Chondrocyte (in vitro differentiated cells): ENCODE measurements around the gene ATP6V1F. TPM values are rescaled to one million over a fixed set of nuclear protein-coding genes. Genes with fewer than 3 reads are reported as not detected.

Source experiments
- DNase-seq: peaks from one replicate; pipeline ENCODE4 v3.0.0; 2021; ENCODE audit warnings: mixed read lengths, low spot score
- H3K27ac Mint-ChIP-seq: one replicate; pipeline ENCODE4 v1.8.0; 2021; ENCODE audit warnings: mild to moderate bottlenecking, moderate library complexity, mixed read lengths; ENCODE audit not compliant: unreplicated experiment
- H3K27me3 Mint-ChIP-seq: 2 replicates; pipeline ENCODE4 v1.8.0; 2021; ENCODE audit warnings: low read depth, mixed read lengths
- H3K36me3 Mint-ChIP-seq: 2 replicates; pipeline ENCODE4 v1.8.0; 2021; ENCODE audit warnings: low read depth, mixed read lengths
- H3K4me1 Mint-ChIP-seq: 2 replicates; pipeline ENCODE4 v1.8.0; 2021; ENCODE audit warnings: low read depth, mild to moderate bottlenecking, mixed read lengths
- H3K4me3 Mint-ChIP-seq: one replicate; pipeline ENCODE4 v1.8.0; 2021; ENCODE audit warnings: mild to moderate bottlenecking, moderate library complexity, mixed read lengths; ENCODE audit not compliant: unreplicated experiment
- H3K9me3 Mint-ChIP-seq: 2 replicates; pipeline ENCODE4 v1.8.0; 2021; ENCODE audit warnings: low read depth, mixed read lengths
- total RNA-seq: library from RNA; stranded (reverse); gene quantifications from 3 replicates; pipeline ENCODE4 v1.2.1, GENCODE V29; 2021
- TF ChIP-seq, protein P1 (sequence below): fragments of 200-600 bp; sonication (generic); IDR thresholded peaks from 2 replicates; pipeline ENCODE4 v1.5.0; 2021; ENCODE audit warnings: antibody characterized with exemption, mild to moderate bottlenecking, moderate library complexity

ATP6V1F gene
- total RNA-seq, 1 donor from 2014 or later: 154 TPM

DNA sequence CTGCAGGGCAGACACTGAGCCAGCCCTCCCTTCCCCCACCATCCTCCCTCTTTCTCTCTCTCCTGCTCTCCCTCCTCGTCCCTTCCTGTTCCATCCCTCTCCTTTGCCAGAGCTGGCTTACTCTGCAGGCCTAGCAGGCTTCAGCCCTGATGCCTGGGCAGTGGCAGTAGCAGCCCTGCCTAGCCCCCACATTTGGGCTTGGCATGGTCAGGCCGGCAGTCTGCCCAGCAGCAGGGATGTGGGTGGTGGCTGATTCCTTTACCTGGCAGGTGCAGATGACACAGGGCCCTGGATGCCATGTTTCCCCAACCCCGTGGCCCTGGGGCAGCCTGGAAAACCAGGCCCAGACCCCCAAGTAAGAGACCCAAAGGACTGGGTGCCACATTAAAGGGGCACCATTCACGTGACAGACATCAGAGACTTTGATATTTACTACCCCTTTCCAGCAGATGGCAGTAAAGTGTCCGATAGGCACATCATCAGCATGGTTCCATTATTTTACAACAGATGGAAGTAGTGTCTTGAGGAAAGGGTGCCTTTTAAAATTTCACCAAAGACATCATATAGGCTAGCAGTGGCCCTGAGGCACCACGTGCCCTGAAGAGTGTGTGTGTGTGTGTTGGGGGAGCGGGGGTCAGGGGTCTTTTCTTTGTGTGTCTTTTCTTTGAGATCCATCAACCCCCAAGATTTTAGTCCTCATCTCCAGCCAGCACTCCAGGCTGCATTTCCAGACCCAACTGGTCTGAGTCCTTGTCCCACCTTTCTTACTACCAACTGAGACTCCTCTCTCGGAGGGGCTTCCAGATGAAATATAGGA is 41.9 kb downstream of the ATP6V1F start:
- TF ChIP-seq, protein P1, sequence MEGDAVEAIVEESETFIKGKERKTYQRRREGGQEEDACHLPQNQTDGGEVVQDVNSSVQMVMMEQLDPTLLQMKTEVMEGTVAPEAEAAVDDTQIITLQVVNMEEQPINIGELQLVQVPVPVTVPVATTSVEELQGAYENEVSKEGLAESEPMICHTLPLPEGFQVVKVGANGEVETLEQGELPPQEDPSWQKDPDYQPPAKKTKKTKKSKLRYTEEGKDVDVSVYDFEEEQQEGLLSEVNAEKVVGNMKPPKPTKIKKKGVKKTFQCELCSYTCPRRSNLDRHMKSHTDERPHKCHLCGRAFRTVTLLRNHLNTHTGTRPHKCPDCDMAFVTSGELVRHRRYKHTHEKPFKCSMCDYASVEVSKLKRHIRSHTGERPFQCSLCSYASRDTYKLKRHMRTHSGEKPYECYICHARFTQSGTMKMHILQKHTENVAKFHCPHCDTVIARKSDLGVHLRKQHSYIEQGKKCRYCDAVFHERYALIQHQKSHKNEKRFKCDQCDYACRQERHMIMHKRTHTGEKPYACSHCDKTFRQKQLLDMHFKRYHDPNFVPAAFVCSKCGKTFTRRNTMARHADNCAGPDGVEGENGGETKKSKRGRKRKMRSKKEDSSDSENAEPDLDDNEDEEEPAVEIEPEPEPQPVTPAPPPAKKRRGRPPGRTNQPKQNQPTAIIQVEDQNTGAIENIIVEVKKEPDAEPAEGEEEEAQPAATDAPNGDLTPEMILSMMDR: peak; percentile 84
- Mint-ChIP-seq H3K4me1 (peaks cover 16% of the 10 kb centered on the region), H3K27me3 (peaks cover 13% of the 10 kb centered on the region), H3K36me3 (no peaks in the 10 kb centered on the region), H3K4me3 (no peak overlapping the region), H3K9me3 (no peaks in the 10 kb centered on the region), H3K27ac (no peak overlapping the region)
- DNase-seq: no peak

- Mint-ChIP-seq H3K36me3 (no peaks in the 10 kb centered on the region), H3K4me1 (peaks cover 21% of the 10 kb centered on the region), H3K27ac (no peak overlapping the region), H3K9me3 (no peaks in the 10 kb centered on the region), H3K27me3 (peaks cover 16% of the 10 kb centered on the region), H3K4me3 (no peak overlapping the region)
- no peak for DNase-seq
- TF ChIP-seq, protein P1: no peak
These were observed 43.5 kb downstream of the ATP6V1F start for GRCh38 chr7:128906001-128906765.

- no peak for DNase-seq
- peaks cover 21% of the 10 kb centered on the region for H3K4me1 Mint-ChIP-seq
- TF ChIP-seq, protein P1: no peak
- no peak overlapping the region for H3K27ac Mint-ChIP-seq
- H3K9me3 Mint-ChIP-seq: no peaks in the 10 kb centered on the region
- H3K36me3 Mint-ChIP-seq: no peaks in the 10 kb centered on the region
- peaks cover 13% of the 10 kb centered on the region for H3K27me3 Mint-ChIP-seq
- no peak overlapping the region for H3K4me3 Mint-ChIP-seq
These were observed 44.3 kb downstream of the ATP6V1F start for GRCh38 chr7:128906766-128907559.

DNA sequence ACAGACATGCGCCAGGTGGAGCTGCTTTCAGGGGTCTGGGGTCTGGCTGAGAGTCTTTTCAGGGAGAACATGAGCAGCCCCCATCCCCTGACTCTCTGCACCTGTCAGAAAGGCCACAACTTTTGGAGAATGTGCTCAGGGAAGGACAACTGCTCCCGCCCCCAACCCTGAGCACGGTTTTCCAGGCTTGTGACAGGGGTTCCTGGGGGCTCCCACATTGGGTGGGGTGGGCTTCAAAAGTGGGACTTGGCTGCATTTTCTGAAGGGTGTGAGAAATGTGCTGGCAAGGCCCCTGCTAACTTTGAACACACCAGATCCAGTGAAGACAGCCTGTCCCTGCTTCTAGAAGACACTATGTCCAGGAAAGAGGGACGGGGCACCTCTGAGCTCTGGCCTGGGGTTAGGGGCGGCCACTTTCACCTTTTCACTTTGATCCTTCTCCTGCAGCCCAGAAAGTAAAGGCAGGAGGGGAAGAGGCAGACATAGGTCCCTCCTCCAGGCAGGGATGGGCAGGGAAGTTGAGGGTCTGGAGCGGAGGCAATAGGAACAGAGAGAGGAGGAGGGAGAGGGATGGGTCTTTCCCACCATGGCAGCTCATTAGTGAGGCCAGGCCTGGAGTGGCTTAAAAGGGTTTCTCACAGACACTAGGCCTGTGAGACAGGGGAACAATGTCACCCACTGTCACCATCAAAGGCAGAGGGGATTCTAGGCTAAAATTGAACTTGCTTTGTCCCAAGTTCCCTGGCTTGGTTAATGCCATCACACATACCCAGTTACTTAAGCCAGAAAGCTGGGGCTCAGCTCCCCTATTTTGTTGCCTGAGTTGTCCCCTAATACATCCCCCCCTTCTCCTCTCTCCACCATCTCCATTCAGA is 46.3 kb downstream of the ATP6V1F start:
- Mint-ChIP-seq H3K4me1 (peaks cover 14% of the 10 kb centered on the region), H3K27ac (no peak overlapping the region), H3K9me3 (no peaks in the 10 kb centered on the region), H3K27me3 (peaks cover 15% of the 10 kb centered on the region), H3K4me3 (peak overlapping the region; percentile 75), H3K36me3 (no peaks in the 10 kb centered on the region)
- DNase-seq: no peak
- TF ChIP-seq, protein P1: no peak
